Astrocyte (in vitro differentiated cells and primary cell): ENCODE data around the gene LBX2. TPM values are rescaled to one million over a fixed set of nuclear protein-coding genes. Genes with fewer than 3 reads are reported as not detected.

Source experiments
- DNase-seq: peaks from one replicate; pipeline ENCODE4 v3.0.0-alpha.2; 2010; ENCODE audit warnings: low read depth
- FAIRE-seq: peaks from 2 replicates; lab custom pipeline; 2011; peaks lifted over from hg19 to GRCh38; lab: Jason Lieb, UNC
- H2AFZ ChIP-seq: 2 replicates; pipeline ENCODE4 v1.6.0; 2012; ENCODE audit warnings: low read depth, low read length, inconsistent platforms
- H3K27ac ChIP-seq: 2 replicates; pipeline ENCODE4 v1.5.1; 2011; ENCODE audit warnings: low read depth, low read length, inconsistent platforms
- H3K27me3 ChIP-seq: 2 replicates; pipeline ENCODE4 v1.6.0; 2011; ENCODE audit warnings: low read length, inconsistent platforms; ENCODE audit not compliant: insufficient read depth
- H3K36me3 ChIP-seq: 2 replicates; pipeline ENCODE4 v1.5.1; 2011; ENCODE audit warnings: low read length, inconsistent platforms; ENCODE audit not compliant: insufficient read depth
- H3K4me1 ChIP-seq: 2 replicates; pipeline ENCODE4 v1.5.1; 2011; ENCODE audit warnings: low read length, inconsistent platforms; ENCODE audit not compliant: insufficient read depth
- H3K4me2 ChIP-seq: 2 replicates; pipeline ENCODE4 v1.6.0; 2012; ENCODE audit warnings: low read length, inconsistent platforms
- H3K4me3 ChIP-seq: 2 replicates; pipeline ENCODE4 v1.5.1; 2011; ENCODE audit warnings: low read depth, mild to moderate bottlenecking, low read length, inconsistent platforms; ENCODE audit not compliant: insufficient read depth
- H3K79me2 ChIP-seq: 2 replicates; pipeline ENCODE4 v1.6.0; 2012; ENCODE audit warnings: mild to moderate bottlenecking, low read length, inconsistent platforms; ENCODE audit not compliant: insufficient read depth
- H3K9ac ChIP-seq: 2 replicates; pipeline ENCODE4 v1.6.0; 2012; ENCODE audit warnings: mild to moderate bottlenecking, low read length, inconsistent platforms
- H3K9me3 ChIP-seq: 2 replicates; pipeline ENCODE4 v1.5.1; 2012; ENCODE audit warnings: low read depth, mild to moderate bottlenecking, low read length, inconsistent platforms; ENCODE audit not compliant: insufficient read depth
- H4K20me1 ChIP-seq: 2 replicates; pipeline ENCODE4 v1.6.0; 2012; ENCODE audit warnings: low read length, inconsistent platforms; ENCODE audit not compliant: insufficient read depth
- H3K27ac Mint-ChIP-seq: one replicate; pipeline ENCODE4 v1.8.0; 2021; ENCODE audit warnings: mild to moderate bottlenecking, mixed read lengths; ENCODE audit not compliant: unreplicated experiment
- H3K27me3 Mint-ChIP-seq: one replicate; pipeline ENCODE4 v1.8.0; 2021; ENCODE audit warnings: low read depth, mixed read lengths; ENCODE audit not compliant: unreplicated experiment
- H3K36me3 Mint-ChIP-seq: one replicate; pipeline ENCODE4 v1.8.0; 2021; ENCODE audit warnings: low read depth, mixed read lengths; ENCODE audit not compliant: unreplicated experiment
- H3K4me1 Mint-ChIP-seq: one replicate; pipeline ENCODE4 v1.8.0; 2021; ENCODE audit warnings: low read depth, mixed read lengths; ENCODE audit not compliant: unreplicated experiment
- H3K4me3 Mint-ChIP-seq: one replicate; pipeline ENCODE4 v1.8.0; 2021; ENCODE audit warnings: mild to moderate bottlenecking, moderate library complexity, mixed read lengths; ENCODE audit not compliant: unreplicated experiment
- H3K9me3 Mint-ChIP-seq: one replicate; pipeline ENCODE4 v1.8.0; 2021; ENCODE audit warnings: mild to moderate bottlenecking, mixed read lengths; ENCODE audit not compliant: unreplicated experiment
- CTCF ChIP-seq: IDR thresholded peaks from 2 replicates; pipeline ENCODE4 v1.5.1; 2011; ENCODE audit warnings: low read depth, mild to moderate bottlenecking, inconsistent platforms, low read length, moderate library complexity; ENCODE audit not compliant: insufficient read depth
- EZH2 ChIP-seq: IDR thresholded peaks from 2 replicates; pipeline ENCODE4 v1.6.1; 2012; ENCODE audit warnings: mild to moderate bottlenecking, low read length, inconsistent platforms; ENCODE audit not compliant: insufficient read depth
- total RNA-seq: library from RNA; stranded (reverse); gene quantifications from 2 replicates; pipeline ENCODE4 v1.2.1, GENCODE V29; 2021

The LBX2 gene
- total RNA-seq, 1 donor from 2014 or later: 1.0 TPM

- no peaks in the 10 kb centered on the region for H3K27me3 ChIP-seq
- Mint-ChIP-seq H3K27ac (no peak overlapping the region), H3K36me3 (peaks cover 10% of the 10 kb centered on the region), H3K4me1 (peaks cover 3% of the 10 kb centered on the region), H3K4me3 (no peak overlapping the region), H3K9me3 (no peaks in the 10 kb centered on the region), H3K27me3 (peaks cover 3% of the 10 kb centered on the region)
- peaks cover 11% of the 10 kb centered on the region for H3K36me3 ChIP-seq
- DNase-seq: no peak
- no peak overlapping the region for H3K27ac ChIP-seq
- H3K4me3 ChIP-seq: no peak overlapping the region
- TF ChIP-seq CTCF: no peak
- no peak for TF ChIP-seq EZH2
- H4K20me1 ChIP-seq: peaks cover 14% of the 10 kb centered on the region
- H3K4me2 ChIP-seq: no peak overlapping the region
- no peak overlapping the region for H3K9ac ChIP-seq
- H3K9me3 ChIP-seq: no peaks in the 10 kb centered on the region
- FAIRE-seq: no peak
- no peak overlapping the region for H2AFZ ChIP-seq
- H3K79me2 ChIP-seq: no peaks in the 10 kb centered on the region
- no peaks in the 10 kb centered on the region for H3K4me1 ChIP-seq
Measured at GRCh38 chr2:74536166-74536950, 37.0 kb upstream of the LBX2 start.

- H3K9me3 ChIP-seq: no peaks in the 10 kb centered on the region
- H3K36me3 ChIP-seq: peaks cover 11% of the 10 kb centered on the region
- H4K20me1 ChIP-seq: peaks cover 19% of the 10 kb centered on the region
- Mint-ChIP-seq H3K27ac (no peak overlapping the region), H3K27me3 (peaks cover 3% of the 10 kb centered on the region), H3K36me3 (peaks cover 10% of the 10 kb centered on the region), H3K4me1 (peaks cover 8% of the 10 kb centered on the region), H3K4me3 (no peak overlapping the region), H3K9me3 (no peaks in the 10 kb centered on the region)
- no peaks in the 10 kb centered on the region for H3K27me3 ChIP-seq
- H3K4me3 ChIP-seq: no peak overlapping the region
- peaks cover 8% of the 10 kb centered on the region for H3K4me1 ChIP-seq
- no peak overlapping the region for H3K9ac ChIP-seq
- H3K79me2 ChIP-seq: peaks cover 5% of the 10 kb centered on the region
- TF ChIP-seq EZH2 (no peak), CTCF (no peak)
- H2AFZ ChIP-seq: no peak overlapping the region
- DNase-seq (no peak), FAIRE-seq (no peak)
- no peak overlapping the region for H3K4me2 ChIP-seq
- no peak overlapping the region for H3K27ac ChIP-seq
Measured at GRCh38 chr2:74535440-74535965, 36.1 kb upstream of the LBX2 start.

GRCh38 chr2:74534411-74534810, 35.0 kb upstream of the LBX2 start:
- Mint-ChIP-seq H3K27ac (no peak overlapping the region), H3K27me3 (peaks cover 3% of the 10 kb centered on the region), H3K4me1 (peaks cover 8% of the 10 kb centered on the region), H3K9me3 (no peaks in the 10 kb centered on the region), H3K36me3 (peaks cover 10% of the 10 kb centered on the region), H3K4me3 (no peak overlapping the region)
- Histone ChIP-seq H3K79me2 (peaks cover 15% of the 10 kb centered on the region), H3K4me3 (no peak overlapping the region), H3K4me1 (peaks cover 8% of the 10 kb centered on the region), H3K36me3 (peaks cover 11% of the 10 kb centered on the region), H3K27me3 (no peaks in the 10 kb centered on the region), H3K27ac (no peak overlapping the region), H2AFZ (no peak overlapping the region), H4K20me1 (peaks cover 19% of the 10 kb centered on the region), H3K4me2 (no peak overlapping the region), H3K9me3 (no peaks in the 10 kb centered on the region), H3K9ac (no peak overlapping the region)
- TF ChIP-seq EZH2: no peak
- no peak for DNase-seq
- no peak for FAIRE-seq
